ENCODE measurements around the gene XYLT1. TPM values are rescaled to one million over a fixed set of nuclear protein-coding genes. Genes with fewer than 3 reads are reported as not detected.

XYLT1 gene
- total and polyA plus RNA-seq, 2 of the 13 experiments (the other 11 are each of a cell fraction or from before 2014, with no cell fraction given), result not detected

- no peaks in the 10 kb centered on the region for H3K4me1 ChIP-seq (ENCODE audit: insufficient read depth, low read length)
- FAIRE-seq, result no peak
- H3K27me3 ChIP-seq (ENCODE audit: control insufficient read depth in 1 of 2, insufficient read depth in 2 of 2, low read length in 2 of 2), result peaks cover 0 to 32% of the 10 kb centered on the region in 2 experiments; a peak in 4 of 5 replicates
- H3K36me3 ChIP-seq (replicated peaks in 1 of 2; ENCODE audit: control insufficient read depth in 1 of 2, insufficient read depth in 2 of 2, low read length in 2 of 2), result no peaks in the 10 kb centered on the region
- H2AFZ ChIP-seq (ENCODE audit: low read length), result no peak overlapping the region
- BruUV-seq (replicated peaks), result no TSS peak
- no peaks in the 10 kb centered on the region for H3K9me3 ChIP-seq (ENCODE audit: low read length)
- no peak overlapping the region for H3K27ac ChIP-seq (ENCODE audit: extremely low read length, insufficient read depth, low read length)
- in situ Hi-C loops (cut with HindIII; ENCODE audit: extremely low pct_ligation_motif_present, low pct_unique_long_range_greater_than_20kb), result no loop called here
- no peaks in the 10 kb centered on the region for H4K20me1 ChIP-seq (ENCODE audit: insufficient read depth, low read length)
- ChIA-PET CTCF (ENCODE audit: low intra/inter-chr PET ratio, low total read pairs) (no interaction called here), POLR2A (no interaction called here)
- no peak overlapping the region for H3K4me2 ChIP-seq (ENCODE audit: low read depth, low read length)
- intact Hi-C loops (cut with micrococcal nuclease; ENCODE audit: unreplicated experiment), result no loop called here
- TF ChIP-seq ZFP62 (CRISPR knock-in tag; IDR thresholded peaks at IDR 0.05) (no peak), MBD4 (IDR thresholded peaks at IDR 0.05; ENCODE audit: borderline replicate concordance, low read length) (no peak), KDM3A (CRISPR knock-in tag; IDR thresholded peaks at IDR 0.05; ENCODE audit: low read depth) (no peak), YEATS2 (CRISPR knock-in tag; IDR thresholded peaks at IDR 0.05; ENCODE audit: borderline replicate concordance) (no peak), MXD3 (CRISPR knock-in tag; IDR thresholded peaks at IDR 0.05) (no peak), NFKB2 (CRISPR knock-in tag; IDR thresholded peaks at IDR 0.05; ENCODE audit: borderline replicate concordance) (no peak), ZNF713 (CRISPR knock-in tag; IDR thresholded peaks at IDR 0.05) (no peak), JUND (CRISPR knock-in tag; IDR thresholded peaks at IDR 0.05) (no peak), ZNF501 (CRISPR knock-in tag; IDR thresholded peaks at IDR 0.05) (no peak), ZNF382 (CRISPR knock-in tag; IDR thresholded peaks at IDR 0.05; ENCODE audit: borderline replicate concordance) (no peak), ZNF563 (CRISPR knock-in tag; IDR thresholded peaks at IDR 0.05) (no peak), KLF13 (CRISPR knock-in tag; IDR thresholded peaks at IDR 0.05) (no peak), MAFK (conservative IDR thresholded peaks at IDR 0.05 in 1 of 2, IDR thresholded peaks at IDR 0.05 in 1 of 2; ENCODE audit: low read length in 2 of 2) (no peak), ZNF567 (CRISPR knock-in tag; IDR thresholded peaks at IDR 0.05; ENCODE audit: borderline replicate concordance) (no peak), ZNF33B (CRISPR knock-in tag; IDR thresholded peaks at IDR 0.05) (no peak), ZNF296 (CRISPR knock-in tag; conservative IDR thresholded peaks at IDR 0.05) (no peak)
- H3K9ac ChIP-seq (ENCODE audit: insufficient read depth, low read depth, low read length), result no peak overlapping the region
- no peak for DNase-seq (ENCODE audit: low spot score)
- 18% methylated on average over 2 of the region's 2 CpGs for WGBS (ENCODE audit: low lambda C conversion rate)
- H3K79me2 ChIP-seq (ENCODE audit: insufficient read depth, low read length), result no peaks in the 10 kb centered on the region
- no peak for ATAC-seq
- H3K4me3 ChIP-seq (replicated peaks in 1 of 3; ENCODE audit: insufficient read depth in 1 of 3, low read depth in 2 of 3, low read length in 3 of 3), result no peak overlapping the region
Observed at GRCh38 chr16:17342031-17342430, 128.7 kb downstream of the XYLT1 start.

All from HepG2 (cell line).